K562 (cell line): Measurements from ENCODE around the gene RPTOR. TPM values are rescaled to one million over a fixed set of nuclear protein-coding genes. Genes with fewer than 3 reads are reported as not detected.

Source experiments
- ATAC-seq: fragments of 200-7000 bp; cut with Tn5 transposase; 3 replicates; pipeline ENCODE4 v1.9.1; 2020; ENCODE audit warnings: moderate library complexity
- BruUV-seq: library from RNA; stranded (reverse); fragments of 400-500 nt; replicated peaks from 2 replicates; lab custom pipeline; 2021; lab: Mats Ljungman, UMichigan
- CTCF ChIA-PET: fragments of 300-600 bp; formaldehyde crosslinking; extraction: SDS; loops from one replicate; lab custom pipeline; 2021; ENCODE audit warnings: low intra/inter-chr PET ratio; lab: Yijun Ruan, JAX
- POLR2A ChIA-PET: fragments of 300-600, 350-650 bp; sonication (Branson Sonifier 250); formaldehyde crosslinking; extraction: SDS; loops from one replicate; lab custom pipeline; 2021; ENCODE audit warnings: antibody characterized with exemption, inconsistent platforms; lab: Yijun Ruan, JAX
- DNase-seq, 4 experiments: peaks; one replicate each; pipeline versions ENCODE4 v3.0.0 to v3.0.0-alpha.2; 2011 to 2018; ENCODE audit warnings: low spot score in 3 of 4, mixed read lengths in 3 of 4; ENCODE audit errors: extremely low read depth in 1 of 4
- FAIRE-seq: peaks from 2 replicates; lab custom pipeline; 2011; peaks lifted over from hg19 to GRCh38; lab: Jason Lieb, UNC
- H2AFZ ChIP-seq: 2 replicates; pipeline ENCODE4 v1.6.0; 2011; ENCODE audit warnings: low read depth, low read length, control low read depth, inconsistent platforms
- H3K27ac ChIP-seq: fragments of 200-600 bp; 3 replicates; pipeline ENCODE4 v1.8.0; 2011; ENCODE audit warnings: low read depth, mild to moderate bottlenecking, control low read depth, inconsistent platforms, low read length, moderate library complexity, mixed read lengths; ENCODE audit errors: extremely low read depth
- H3K27me3 ChIP-seq, 2 experiments: fragments of 300-600 bp in 1 of 2; 2 replicates in 1 of 2; 3 replicates in 1 of 2; pipeline versions ENCODE4 v1.6.0 to v1.8.0; 2011; ENCODE audit warnings: inconsistent platforms in 2 of 2, low read length in 2 of 2, mild to moderate bottlenecking in 1 of 2, mixed read lengths in 1 of 2, moderate library complexity in 1 of 2; ENCODE audit not compliant: control insufficient read depth in 2 of 2, insufficient read depth in 2 of 2
- H3K36me3 ChIP-seq: fragments of 300-600 bp; 3 replicates; pipeline ENCODE4 v1.8.0; 2011; ENCODE audit warnings: mild to moderate bottlenecking, low read length, inconsistent platforms; ENCODE audit not compliant: control insufficient read depth, insufficient read depth
- H3K4me1 ChIP-seq, 2 experiments: fragments of 200-600 bp in 1 of 2; replicated peaks in 1 of 2; 2 replicates in 1 of 2; 3 replicates in 1 of 2; pipeline versions ENCODE4 v1.5.1 to v1.8.0; 2011; ENCODE audit warnings: inconsistent platforms in 2 of 2, low read length in 2 of 2, mild to moderate bottlenecking in 1 of 2, mixed read lengths in 1 of 2, moderate library complexity in 1 of 2; ENCODE audit not compliant: control insufficient read depth in 2 of 2, insufficient read depth in 2 of 2
- H3K4me2 ChIP-seq: 2 replicates; pipeline ENCODE4 v1.6.1; 2011; ENCODE audit warnings: low read length, control low read depth, inconsistent platforms, mixed read lengths; ENCODE audit not compliant: insufficient read depth
- H3K4me3 ChIP-seq: fragments of 200-600 bp; sonication (generic), shearing (Covaris generic); 2 replicates; pipeline ENCODE4 v1.5.1; 2016; ENCODE audit warnings: control low read depth, inconsistent platforms
- H3K79me2 ChIP-seq: fragments of 200-600 bp; 3 replicates; pipeline ENCODE4 v1.8.0; 2011; ENCODE audit warnings: low read length, inconsistent platforms; ENCODE audit not compliant: control insufficient read depth, insufficient read depth
- H3K9ac ChIP-seq, 2 experiments: 2 replicates each; pipeline versions ENCODE4 v1.6.0 to v1.6.1; 2011; ENCODE audit warnings: low read depth in 2 of 2, low read length in 2 of 2, control low read depth in 1 of 2, inconsistent platforms in 1 of 2, mild to moderate bottlenecking in 1 of 2, mixed read lengths in 1 of 2; ENCODE audit not compliant: insufficient read depth in 1 of 2
- H3K9me1 ChIP-seq: one replicate; pipeline ENCODE4 v1.6.0; 2011; ENCODE audit warnings: inconsistent platforms, mild to moderate bottlenecking, low read length, moderate library complexity; ENCODE audit not compliant: control insufficient read depth, insufficient read depth
- H3K9me3 ChIP-seq: replicated peaks from 2 replicates; pipeline ENCODE4 v1.5.1; 2011; ENCODE audit warnings: low read depth, low read length, inconsistent platforms; ENCODE audit not compliant: control insufficient read depth, insufficient read depth
- H4K20me1 ChIP-seq: replicated peaks from 2 replicates; pipeline ENCODE4 v1.6.1; 2011; ENCODE audit warnings: low read length, inconsistent platforms, mixed read lengths; ENCODE audit not compliant: control insufficient read depth, insufficient read depth
- BRF2 ChIP-seq: IDR thresholded peaks from 3 replicates; pipeline ENCODE4 v1.6.1; 2011; ENCODE audit warnings: borderline replicate concordance, mild to moderate bottlenecking; ENCODE audit not compliant: insufficient read length, insufficient read depth
- CTCFL ChIP-seq: IDR thresholded peaks from 2 replicates; pipeline ENCODE4 v1.6.1; 2011; ENCODE audit warnings: borderline replicate concordance, low read depth, mild to moderate bottlenecking, moderate library complexity, low read length; ENCODE audit not compliant: insufficient read depth, poor library complexity, severe bottlenecking
- JUN ChIP-seq, 2 experiments: sonication (generic) in 1 of 2; formaldehyde crosslinking in 1 of 2; IDR thresholded peaks; 2 replicates each; pipeline versions ENCODE4 v1.6.1 to v1.8.0; 2012 to 2022; ENCODE audit warnings: borderline replicate concordance in 2 of 2, mild to moderate bottlenecking in 2 of 2, improper control_type of control experiment in 1 of 2, low read depth in 1 of 2, low read length in 1 of 2, missing genetic modification reagents in 1 of 2
- MAFG ChIP-seq: fragments of 450-650 bp; conservative IDR thresholded peaks from 2 replicates; pipeline ENCODE4 v1.6.1; 2016; ENCODE audit warnings: missing genetic modification characterization, missing compliant biosample characterization
- PTRF ChIP-seq: fragments of 450-650 bp; IDR thresholded peaks from 2 replicates; pipeline ENCODE4 v1.6.1; 2016; ENCODE audit warnings: mild to moderate bottlenecking, missing genetic modification characterization, missing compliant biosample characterization
- SOX6 ChIP-seq: fragments of 450-650 bp; IDR thresholded peaks from 2 replicates; pipeline ENCODE4 v1.6.1; 2014; ENCODE audit warnings: mild to moderate bottlenecking
- ZBTB17 ChIP-seq: fragments of 450-650 bp; formaldehyde crosslinking; IDR thresholded peaks from 2 replicates; pipeline ENCODE4 v1.4.0; 2020; ENCODE audit warnings: mild to moderate bottlenecking
- ZKSCAN1 ChIP-seq: fragments of 150-350 bp; IDR thresholded peaks from 2 replicates; pipeline ENCODE4 v1.6.1; 2016; ENCODE audit warnings: low read depth, low read length
- WGBS: fragments of 100-300 bp; shearing (Covaris generic); methylation state at CpG from one replicate; pipeline ENCODE4 v1.1.6; 2016; ENCODE audit warnings: low coverage, mixed read lengths; ENCODE audit not compliant: insufficient coverage; ENCODE audit errors: missing lambda C conversion rate; 5-methylcytosine and 5-hydroxymethylcytosine counted together
- in situ Hi-C: fragments of 300-500 bp; cut with MboI; formaldehyde crosslinking; loops from 4 replicates; pipeline ENCODE4 v1.15.0; 2018; ENCODE audit warnings: inconsistent platforms, mixed read lengths
- intact Hi-C: fragments of 100-400 bp; cut with micrococcal nuclease; formaldehyde crosslinking; loops from 2 replicates; pipeline ENCODE4 v1.14.2; 2022
- polyA plus RNA-seq, 8 experiments: library from polyadenylated mRNA; depleted of rRNA in 4 of 8; stranded (reverse) in 5 of 8; unstranded in 3 of 8; fragments of >200 nt; fragmentation: Nextera tagmentation in 2 of 8; fragmentation: Illumina TruSeq in 1 of 8; extraction: Ambion mirVana in 2 of 8; extraction: Trizol in 1 of 8; gene quantifications; 2 replicates each; pipeline versions ENCODE4 v1.2.1 to v1.2.3, GENCODE V29; 2011 to 2014; ENCODE audit warnings: inconsistent platforms in 1 of 8, missing spikeins in 1 of 8
- total RNA-seq, 7 experiments: library from RNA; depleted of rRNA in 6 of 7; stranded (reverse); fragments of >200 nt in 6 of 7; fragmentation: Illumina TruSeq in 2 of 7; extraction: Trizol in 2 of 7; gene quantifications; 2 replicates each; pipeline versions ENCODE4 v1.2.1 to v1.2.3, GENCODE V29; 2011 to 2021; ENCODE audit warnings: low replicate concordance in 1 of 7

Gene RPTOR
- total and polyA plus RNA-seq, 9 of the 15 experiments (the other 6 are each of a cell fraction or from before 2014, with no cell fraction given) = 0.24 to 54.1 (median 10.2) TPM

GRCh38 chr17:80853076-80853475 is 308.4 kb downstream of the RPTOR start:
- Histone ChIP-seq H3K36me3 (peaks cover 37% of the 10 kb centered on the region; the same call in 2 of the 3 replicates), H3K9me3 (no peaks in the 10 kb centered on the region), H3K79me2 (no peaks in the 10 kb centered on the region), H3K27ac (no peak overlapping the region), H3K27me3 (no peaks in the 10 kb centered on the region; a peak in 1 of 5 replicates), H3K9ac (0 out of 4 replicates have a peak overlapping the region, but pooled peaks of 1 of the 2 experiments have one; percentile 18), H3K4me3 (no peak overlapping the region), H2AFZ (no peak overlapping the region), H3K9me1 (no peaks in the 10 kb centered on the region), H3K4me2 (no peak overlapping the region), H4K20me1 (no peaks in the 10 kb centered on the region), H3K4me1 (peaks cover 14 to 35% of the 10 kb centered on the region in 2 experiments)
- in situ Hi-C loops (no loop called here), intact Hi-C loops (no loop called here)
- WGBS = 74% methylated on average over 11 of the region's 16 CpGs
- no TSS peak for BruUV-seq
- no peak for FAIRE-seq
- POLR2A ChIA-PET = no interaction called here
- no peak for ATAC-seq
- no peak for DNase-seq
- TF ChIP-seq SOX6 = no peak
- no peak for TF ChIP-seq JUN (IDR thresholded peaks at IDR 0.05; ENCODE audit: borderline replicate concordance, low read depth, low read length)
- TF ChIP-seq JUN (CRISPR knock-in tag; IDR thresholded peaks at IDR 0.05; ENCODE audit: borderline replicate concordance) = no peak
- no peak for TF ChIP-seq BRF2
- CTCF ChIA-PET = no interaction called here

GRCh38 chr17:80854220-80854619 is 309.6 kb downstream of the RPTOR start:
- ChIA-PET CTCF (no interaction called here), POLR2A (no interaction called here)
- in situ Hi-C loops (no loop called here), intact Hi-C loops (no loop called here)
- Histone ChIP-seq H4K20me1 (no peaks in the 10 kb centered on the region), H3K9ac (no peak overlapping the region), H2AFZ (no peak overlapping the region), H3K36me3 (peaks cover 30% of the 10 kb centered on the region; the same call in 2 of the 3 replicates), H3K27ac (no peak overlapping the region), H3K27me3 (no peaks in the 10 kb centered on the region), H3K79me2 (no peaks in the 10 kb centered on the region), H3K9me1 (no peaks in the 10 kb centered on the region), H3K9me3 (no peaks in the 10 kb centered on the region), H3K4me2 (no peak overlapping the region), H3K4me3 (no peak overlapping the region), H3K4me1 (peaks cover 14 to 45% of the 10 kb centered on the region in 2 experiments)
- 94% methylated on average over 10 of the region's 10 CpGs for WGBS
- ATAC-seq (no peak), DNase-seq (no peak), FAIRE-seq (no peak)
- no TSS peak for BruUV-seq
- no peak for TF ChIP-seq CTCFL
- TF ChIP-seq ZBTB17 (CRISPR knock-in tag) = no peak
- TF ChIP-seq ZKSCAN1 = no peak
- no peak for TF ChIP-seq PTRF (tag)
- TF ChIP-seq MAFG = no peak
